K562 treated with DMSO at 1 percent for 24 hours (cell line): ENCODE data around the gene TMEM41B. TPM values are rescaled to one million over a fixed set of nuclear protein-coding genes. Genes with fewer than 3 reads are reported as not detected.

ENCODE experiments used
- total RNA-seq: library from RNA; unstranded; fragments of 300-600 nt; gene quantifications from 2 replicates; pipeline ENCODE4 v1.2.3, GENCODE V29; 2022; ENCODE audit warnings: low read depth; ENCODE audit not compliant: insufficient read depth

TMEM41B gene
- 19.5 and 21.4 TPM in 2 replicates for total RNA-seq

GRCh38 chr11:9314291-9315077, at the start of gene TMEM41B:
Gene TMEM41B (minus strand): TSS chr11:9314593. CDS start chr11:9314441, 152 bp downstream.

DNA sequence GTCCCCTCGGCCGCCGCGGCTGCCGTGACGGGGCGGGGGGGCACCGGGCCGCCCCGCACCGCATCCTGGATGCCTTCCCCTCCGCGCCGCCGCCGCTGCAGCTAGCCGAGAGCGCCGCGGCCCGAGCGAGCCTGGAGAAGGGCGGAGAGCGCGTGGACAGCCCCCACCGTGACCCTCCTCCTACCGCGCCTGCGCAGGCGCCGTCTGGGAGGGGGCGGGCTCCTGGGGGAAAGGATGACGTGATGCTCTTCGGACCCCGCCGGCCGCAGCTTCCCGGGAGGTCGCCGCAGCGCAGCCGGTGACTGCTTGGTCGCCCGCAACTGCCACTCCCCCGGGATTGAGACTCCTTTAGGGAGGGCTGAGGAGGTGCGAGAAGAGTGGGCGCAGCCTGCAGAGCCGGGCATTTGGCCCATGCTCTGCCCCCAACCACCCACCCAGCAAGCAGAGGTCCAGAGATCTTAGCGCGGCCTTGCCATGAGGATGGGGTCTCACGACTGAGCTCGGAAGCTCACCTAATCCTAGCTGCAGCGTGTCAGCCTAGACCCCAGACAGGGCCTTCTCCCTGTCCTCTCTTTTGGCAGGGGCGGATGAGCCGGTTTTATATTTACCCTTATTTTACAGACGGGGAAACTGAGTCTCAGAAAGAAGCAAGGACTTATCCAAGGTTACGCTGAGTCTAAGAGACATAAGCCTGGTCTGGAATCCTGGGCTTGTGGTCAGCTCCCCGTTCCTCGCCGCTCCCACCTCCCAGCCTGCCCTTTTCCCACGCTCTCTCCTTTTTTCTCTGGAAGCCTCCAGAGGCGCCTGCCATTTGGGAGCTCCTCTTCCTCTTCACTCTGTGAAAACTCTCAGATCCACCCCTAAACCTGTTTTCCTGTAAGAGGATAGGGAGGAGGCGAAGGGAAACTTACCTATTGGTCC, 48.9 kb downstream of the TMEM41B start, which contains the start of gene DENND5A:
TSS of gene DENND5A (minus strand) at position 140 of the 921 bp plus-strand sequence. CDS start 281 bp downstream, outside the sequence.

Other genes starting within 250 kb of the TMEM41B start
- 0.37 TPM in 1 of 2 replicates, not detected in the other for gene SCUBE2, start 223.0 kb downstream of the TMEM41B start, total RNA-seq
- 58.2 and 61.5 TPM in 2 replicates for gene DENND5A, start 49.2 kb downstream of the TMEM41B start, total RNA-seq
- 58.8 and 65.4 TPM in 2 replicates for gene IPO7, start 70.1 kb upstream of the TMEM41B start, total RNA-seq
- 8.6 and 13.0 TPM in 2 replicates for gene ZNF143, start 146.4 kb upstream of the TMEM41B start, total RNA-seq